ENCODE results near the gene MRPS12.

- TF ChIP-seq MYBL2 (CRISPR knock-in tag; IDR thresholded peaks at IDR 0.05) (no peak), CTCF (IDR thresholded peaks at IDR 0.05) (no peak), E2F1 (CRISPR knock-in tag; IDR thresholded peaks at IDR 0.05) (no peak), IRF2 (CRISPR knock-in tag; IDR thresholded peaks at IDR 0.05; ENCODE audit: borderline replicate concordance, low read depth) (no peak), KAT7 (CRISPR knock-in tag; IDR thresholded peaks at IDR 0.05; ENCODE audit: borderline replicate concordance) (no peak), SMAD3 (CRISPR knock-in tag; IDR thresholded peaks at IDR 0.05; ENCODE audit: borderline replicate concordance) (no peak), USF2 (CRISPR knock-in tag; IDR thresholded peaks at IDR 0.05) (no peak), NR2C2 (CRISPR knock-in tag; IDR thresholded peaks at IDR 0.05) (no peak), ZNF263 (CRISPR knock-in tag; IDR thresholded peaks at IDR 0.05; ENCODE audit: low read depth) (no peak)
Measured at GRCh38 chr19:38913958-38914357, 16.8 kb upstream of the MRPS12 start.

All from WTC11 (cell line).